GM20000 (cell line): ENCODE data around the gene LMTK3.

Source experiments
- DNase-seq: peaks from one replicate; pipeline ENCODE4 v3.0.0; 2012; ENCODE audit warnings: low spot score
- TF ChIP-seq, protein P1 (sequence below): IDR thresholded peaks from 2 replicates; pipeline ENCODE4 v1.5.1; 2012; ENCODE audit warnings: mild to moderate bottlenecking, control low read depth; ENCODE audit errors: extremely low read depth, missing control alignments

Gene LMTK3

DNA sequence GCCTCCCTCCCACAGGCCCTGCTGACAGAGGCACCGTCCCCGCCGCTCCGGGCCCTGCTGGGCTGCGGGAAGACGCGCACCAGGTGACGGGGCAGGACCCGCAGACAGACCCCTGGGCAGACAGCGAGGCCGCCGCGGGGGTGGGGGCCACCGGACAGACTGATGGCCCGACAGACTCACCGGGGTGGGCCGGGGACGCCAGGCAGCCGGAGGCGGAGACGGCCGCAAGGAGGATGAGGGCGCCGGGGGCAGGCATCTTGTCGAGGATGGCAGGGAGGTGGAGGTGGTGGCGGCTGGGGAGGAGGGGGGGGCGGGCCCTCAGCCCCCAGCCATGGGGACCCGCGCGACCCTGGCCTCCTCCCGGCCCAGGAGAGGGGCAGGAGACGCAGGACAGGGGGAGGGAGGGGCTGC, 309 bp downstream of the LMTK3 start:
- TF ChIP-seq, protein P1, sequence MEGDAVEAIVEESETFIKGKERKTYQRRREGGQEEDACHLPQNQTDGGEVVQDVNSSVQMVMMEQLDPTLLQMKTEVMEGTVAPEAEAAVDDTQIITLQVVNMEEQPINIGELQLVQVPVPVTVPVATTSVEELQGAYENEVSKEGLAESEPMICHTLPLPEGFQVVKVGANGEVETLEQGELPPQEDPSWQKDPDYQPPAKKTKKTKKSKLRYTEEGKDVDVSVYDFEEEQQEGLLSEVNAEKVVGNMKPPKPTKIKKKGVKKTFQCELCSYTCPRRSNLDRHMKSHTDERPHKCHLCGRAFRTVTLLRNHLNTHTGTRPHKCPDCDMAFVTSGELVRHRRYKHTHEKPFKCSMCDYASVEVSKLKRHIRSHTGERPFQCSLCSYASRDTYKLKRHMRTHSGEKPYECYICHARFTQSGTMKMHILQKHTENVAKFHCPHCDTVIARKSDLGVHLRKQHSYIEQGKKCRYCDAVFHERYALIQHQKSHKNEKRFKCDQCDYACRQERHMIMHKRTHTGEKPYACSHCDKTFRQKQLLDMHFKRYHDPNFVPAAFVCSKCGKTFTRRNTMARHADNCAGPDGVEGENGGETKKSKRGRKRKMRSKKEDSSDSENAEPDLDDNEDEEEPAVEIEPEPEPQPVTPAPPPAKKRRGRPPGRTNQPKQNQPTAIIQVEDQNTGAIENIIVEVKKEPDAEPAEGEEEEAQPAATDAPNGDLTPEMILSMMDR = no peak
- no peak for DNase-seq

DNA sequence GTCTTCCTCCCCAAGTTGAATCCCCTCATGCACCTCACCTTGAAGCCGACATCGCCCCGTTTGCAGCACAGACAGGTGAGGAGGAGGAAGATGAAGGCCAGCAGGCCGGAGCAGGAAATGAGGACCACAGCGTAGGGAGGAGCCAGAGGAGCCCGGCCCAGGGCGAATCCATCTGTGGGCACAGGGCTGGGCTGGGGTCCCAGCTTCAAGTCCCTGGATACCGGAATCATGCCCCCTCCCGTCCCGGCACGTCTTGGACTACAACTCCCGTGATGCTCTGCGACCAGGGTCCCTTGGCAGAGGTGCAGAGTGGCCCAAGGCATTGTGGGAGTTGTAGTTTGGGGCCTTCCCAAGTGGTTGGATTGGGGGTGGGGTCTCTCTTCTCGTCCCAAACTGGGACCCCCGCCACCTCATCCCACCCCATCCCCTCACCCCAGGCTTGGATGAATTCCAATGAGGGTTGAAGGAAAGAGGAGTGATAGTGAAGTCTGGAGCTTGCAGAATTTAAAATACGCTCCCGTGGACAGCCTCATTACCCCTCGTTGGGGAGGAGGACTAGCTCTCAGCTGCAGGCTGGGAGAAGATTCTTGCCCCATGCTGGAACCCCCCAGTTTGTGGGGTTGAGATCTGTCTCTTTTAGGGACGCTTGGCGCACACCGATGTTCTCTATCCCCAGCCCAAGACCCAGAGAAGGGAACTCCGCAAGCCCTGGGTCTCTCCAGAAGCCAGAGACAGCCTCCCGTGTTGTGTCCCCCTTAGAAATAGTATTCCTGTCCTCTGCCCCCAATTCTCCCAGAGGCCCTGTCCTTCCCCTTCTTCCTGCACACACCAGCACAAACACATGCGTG, 990 bp downstream of the LMTK3 start:
- TF ChIP-seq, protein P1 = no peak
- DNase-seq = peak; percentile 80

DNA sequence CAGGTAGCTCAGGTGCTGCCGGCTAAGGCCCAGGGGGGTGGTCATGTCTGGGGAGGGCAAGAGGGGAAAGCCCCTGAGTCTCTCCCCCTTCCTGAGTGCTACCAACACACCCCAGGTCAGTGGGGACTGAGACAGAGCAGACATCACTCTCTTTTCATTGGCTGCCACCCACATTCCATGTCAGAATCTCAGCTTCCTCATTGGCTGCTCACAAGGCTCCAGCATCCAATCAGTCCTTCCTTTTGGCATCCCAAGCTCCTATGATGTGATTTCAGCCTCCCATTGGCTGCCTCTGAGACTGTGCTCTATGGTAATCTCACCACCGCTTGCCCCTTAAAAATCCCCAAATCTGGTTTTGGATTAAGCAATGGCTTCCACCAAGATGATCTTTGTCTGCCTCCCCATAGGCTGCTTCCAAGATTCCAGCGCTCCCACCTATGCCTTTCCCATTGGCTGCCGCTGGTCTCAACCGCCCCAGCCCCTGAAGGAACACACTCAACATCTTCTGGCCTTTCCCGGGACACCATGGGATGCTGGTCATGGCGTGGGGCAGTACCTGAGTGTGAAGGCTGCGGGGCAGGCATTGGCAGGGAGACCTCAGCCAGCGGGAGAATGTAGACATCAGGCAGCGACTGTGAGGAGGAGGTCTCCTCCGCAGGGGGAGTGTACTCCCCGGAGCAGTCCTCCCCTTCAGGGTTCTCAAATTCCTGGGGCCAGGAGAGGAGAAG, 2.0 kb downstream of the LMTK3 start:
- TF ChIP-seq, protein P1 = no peak
- peak; percentile 11 for DNase-seq

DNA sequence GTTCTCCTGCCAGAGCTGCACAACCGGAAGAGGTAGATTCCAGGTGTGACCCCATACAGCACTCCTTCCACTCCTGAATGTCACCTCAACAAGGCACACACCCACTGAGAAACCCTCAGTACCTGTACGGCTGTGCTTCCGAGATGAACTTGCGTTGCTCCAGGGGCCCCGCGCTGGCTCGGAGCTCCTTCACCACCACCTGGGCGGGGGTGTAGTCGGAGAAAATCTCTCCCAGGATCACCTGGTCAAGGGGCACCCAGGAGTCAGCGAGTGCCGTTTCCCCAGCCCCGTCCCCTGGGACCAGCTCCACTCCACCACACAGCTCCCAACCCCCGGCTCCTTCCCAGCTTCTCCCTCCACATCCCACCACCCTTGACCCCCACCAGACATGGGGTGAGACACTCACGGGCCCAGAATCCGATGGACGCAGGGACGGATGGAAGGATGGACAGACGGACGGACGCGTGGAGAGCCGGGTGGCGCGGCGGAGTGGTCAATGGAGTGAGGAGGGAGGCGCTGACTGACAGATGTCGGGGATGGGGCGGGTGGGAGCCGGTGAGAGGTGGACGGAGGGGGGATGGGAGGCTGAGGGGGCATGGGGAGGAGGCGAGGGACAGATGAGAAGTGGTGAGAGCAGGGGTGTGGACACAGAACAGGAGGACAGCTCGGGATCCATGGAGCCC, 2.8 kb downstream of the LMTK3 start:
- DNase-seq = no peak
- TF ChIP-seq, protein P1 = no peak

DNA sequence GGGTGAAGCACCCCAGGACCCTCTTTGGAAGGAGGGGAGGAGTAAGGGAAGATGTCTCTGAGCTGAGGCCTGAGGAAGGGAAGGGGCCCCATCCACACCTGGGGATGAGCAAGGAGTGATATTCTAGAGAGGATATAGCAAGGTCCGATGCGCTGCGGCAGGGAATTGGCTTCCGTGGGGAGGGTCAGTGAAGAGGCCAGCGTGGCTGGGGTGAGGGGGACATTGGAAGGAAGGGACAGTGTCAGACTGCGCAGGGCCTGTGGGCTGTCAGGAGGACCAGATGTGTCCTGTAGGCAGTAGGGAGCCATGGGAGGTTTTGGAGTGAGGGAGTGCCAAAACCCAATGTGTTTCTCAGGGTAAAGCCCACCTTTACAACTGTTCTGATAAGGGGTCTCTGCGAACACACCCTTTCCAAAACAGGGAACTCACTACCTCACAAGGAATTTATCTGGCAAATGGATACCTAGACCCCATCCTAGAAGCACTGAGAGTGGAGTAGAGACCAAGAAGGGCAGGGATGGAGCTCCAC, 3.7 kb downstream of the LMTK3 start:
- DNase-seq = no peak
- TF ChIP-seq, protein P1 = no peak

DNA sequence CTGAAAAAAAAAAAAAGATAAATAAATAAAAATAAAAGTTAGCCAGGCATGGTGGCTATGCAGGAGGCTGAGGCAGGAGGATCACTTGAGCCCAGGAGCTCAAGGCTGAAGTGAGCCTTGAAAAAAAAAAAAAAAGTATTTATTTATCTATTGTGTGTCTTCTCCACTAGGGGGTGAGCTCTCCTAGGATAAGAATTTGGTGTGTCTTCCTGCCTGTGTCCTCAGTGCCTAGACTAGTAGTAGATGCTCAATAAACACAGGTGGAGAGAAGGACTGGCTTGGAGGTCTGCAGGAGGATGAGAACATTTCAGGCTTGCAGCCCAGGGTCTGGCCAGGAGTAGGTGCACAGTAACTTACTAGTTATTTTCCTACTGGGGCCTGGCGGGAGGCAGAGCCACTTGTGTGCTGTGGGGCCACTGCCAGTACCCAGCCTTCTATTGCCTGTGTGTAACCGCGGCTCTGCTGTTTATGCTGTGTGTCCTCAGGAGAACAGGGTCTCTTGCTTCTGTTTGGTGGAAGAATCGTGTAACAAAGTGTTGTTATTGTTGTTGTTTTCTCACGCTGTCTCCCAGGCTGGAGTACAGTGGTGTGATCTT, 5.4 kb downstream of the LMTK3 start:
- peak; percentile 74 for DNase-seq
- TF ChIP-seq, protein P1 = no peak
